ENCODE data around the gene DUSP23.

DNA sequence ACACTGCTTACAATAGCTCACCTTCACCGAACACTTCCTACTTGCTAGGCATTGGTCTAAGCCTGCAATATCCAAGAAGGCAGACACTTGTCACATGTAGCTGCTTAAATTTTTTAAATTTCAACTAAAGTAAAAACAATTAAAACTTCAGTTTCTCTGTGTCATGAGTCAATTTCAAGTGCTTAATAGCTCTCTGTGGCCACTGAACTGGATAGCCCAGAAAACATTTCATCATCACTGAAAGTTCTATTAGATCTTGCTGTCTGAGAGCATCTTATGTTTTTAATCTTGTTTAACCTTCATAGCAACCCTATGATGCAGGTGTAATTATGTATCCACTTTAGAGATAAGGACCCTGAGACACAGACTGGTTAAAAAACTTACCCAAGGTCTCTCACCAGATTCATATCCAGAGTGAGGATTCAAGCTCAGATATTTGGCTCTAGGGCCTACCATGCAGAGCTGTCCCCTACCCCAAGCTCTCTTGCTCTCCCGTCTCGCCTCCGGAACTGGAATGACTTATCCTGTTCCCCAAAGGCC is 18.8 kb downstream of the DUSP23 start:
- TF ChIP-seq, protein P1, sequence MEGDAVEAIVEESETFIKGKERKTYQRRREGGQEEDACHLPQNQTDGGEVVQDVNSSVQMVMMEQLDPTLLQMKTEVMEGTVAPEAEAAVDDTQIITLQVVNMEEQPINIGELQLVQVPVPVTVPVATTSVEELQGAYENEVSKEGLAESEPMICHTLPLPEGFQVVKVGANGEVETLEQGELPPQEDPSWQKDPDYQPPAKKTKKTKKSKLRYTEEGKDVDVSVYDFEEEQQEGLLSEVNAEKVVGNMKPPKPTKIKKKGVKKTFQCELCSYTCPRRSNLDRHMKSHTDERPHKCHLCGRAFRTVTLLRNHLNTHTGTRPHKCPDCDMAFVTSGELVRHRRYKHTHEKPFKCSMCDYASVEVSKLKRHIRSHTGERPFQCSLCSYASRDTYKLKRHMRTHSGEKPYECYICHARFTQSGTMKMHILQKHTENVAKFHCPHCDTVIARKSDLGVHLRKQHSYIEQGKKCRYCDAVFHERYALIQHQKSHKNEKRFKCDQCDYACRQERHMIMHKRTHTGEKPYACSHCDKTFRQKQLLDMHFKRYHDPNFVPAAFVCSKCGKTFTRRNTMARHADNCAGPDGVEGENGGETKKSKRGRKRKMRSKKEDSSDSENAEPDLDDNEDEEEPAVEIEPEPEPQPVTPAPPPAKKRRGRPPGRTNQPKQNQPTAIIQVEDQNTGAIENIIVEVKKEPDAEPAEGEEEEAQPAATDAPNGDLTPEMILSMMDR (IDR thresholded peaks at IDR 0.05; ENCODE audit: low read depth, low read length) = no peak
- TF ChIP-seq EZH2phosphoT487 (IDR thresholded peaks at IDR 0.05; ENCODE audit: low read depth) = no peak

Data from OCI-LY3 (cell line).